Sigmoid colon (tissue), 4 donors: ENCODE data around the gene SMOC2.

Source experiments
- POLR2A ChIP-seq, 2 donors: fragments of 450-650 bp; IDR thresholded peaks; one replicate each; pipeline ENCODE4 v1.6.1; 2016; ENCODE audit warnings: antibody characterized with exemption in 2 of 2, mild to moderate bottlenecking in 2 of 2, moderate library complexity in 2 of 2
- POLR2AphosphoS5 ChIP-seq, 4 donors: sonication (generic); formaldehyde crosslinking; IDR thresholded peaks; one replicate each; pipeline ENCODE4 v1.6.1; 2017; ENCODE audit warnings: antibody characterized with exemption in 4 of 4

DNA sequence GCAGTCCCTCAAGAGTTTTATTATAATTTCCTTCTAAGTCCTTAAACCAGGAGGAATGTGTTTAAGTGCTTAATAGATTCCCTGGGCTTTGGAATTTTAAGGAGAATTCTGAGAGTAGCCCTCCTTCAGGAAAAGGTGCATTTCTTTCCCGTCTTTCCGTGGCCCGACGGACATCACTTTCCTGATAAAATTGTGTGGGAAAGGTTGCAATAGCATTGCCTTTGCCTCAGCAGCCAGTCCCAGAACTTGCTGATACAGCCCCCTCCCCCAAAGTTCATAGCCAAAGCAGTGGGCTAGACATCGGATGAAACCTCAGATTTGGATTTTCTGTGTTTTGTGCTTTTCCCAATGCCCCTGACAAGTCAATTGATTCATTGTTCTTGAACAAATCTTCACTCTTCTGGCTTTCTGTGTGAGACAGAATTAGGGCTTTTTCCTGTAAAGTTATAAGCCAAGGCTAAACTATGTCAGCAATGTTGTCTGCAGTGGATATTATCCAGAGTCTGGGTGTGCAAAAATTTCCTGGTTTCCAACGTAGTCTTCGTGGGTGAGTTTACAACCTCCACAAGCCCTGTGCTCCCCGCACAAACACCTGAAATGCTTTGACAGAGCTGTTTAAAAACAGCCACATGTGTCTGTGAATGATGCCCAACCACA is 1.1 kb upstream of the SMOC2 start:
- no peak for TF ChIP-seq POLR2A (IDR thresholded peaks at IDR 0.05)
- no peak for TF ChIP-seq POLR2AphosphoS5 (IDR thresholded peaks at IDR 0.05)
